ENCODE measurements around the gene ARGLU1.

ARGLU1 gene

DNA sequence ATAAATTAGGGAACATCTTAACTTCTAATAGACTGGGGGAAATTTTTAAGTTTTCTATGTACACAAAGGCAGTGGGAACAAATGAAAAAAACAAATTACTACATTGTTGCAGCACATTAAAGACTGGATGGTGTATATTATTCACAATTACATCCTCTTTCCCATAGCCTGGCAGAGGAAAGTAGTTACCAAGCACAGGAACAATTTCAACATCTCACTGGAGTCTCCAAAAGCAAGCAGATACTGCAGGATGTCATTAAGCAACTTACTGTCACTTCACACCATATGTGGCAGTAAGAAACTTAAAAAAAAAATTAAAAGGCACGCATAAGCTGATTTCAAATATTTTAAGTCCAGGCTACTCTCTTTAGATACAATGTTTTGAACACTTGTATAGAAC, 26.1 kb downstream of the ARGLU1 start:
- DNase-seq (ENCODE audit: low read depth) = no peak

DNA sequence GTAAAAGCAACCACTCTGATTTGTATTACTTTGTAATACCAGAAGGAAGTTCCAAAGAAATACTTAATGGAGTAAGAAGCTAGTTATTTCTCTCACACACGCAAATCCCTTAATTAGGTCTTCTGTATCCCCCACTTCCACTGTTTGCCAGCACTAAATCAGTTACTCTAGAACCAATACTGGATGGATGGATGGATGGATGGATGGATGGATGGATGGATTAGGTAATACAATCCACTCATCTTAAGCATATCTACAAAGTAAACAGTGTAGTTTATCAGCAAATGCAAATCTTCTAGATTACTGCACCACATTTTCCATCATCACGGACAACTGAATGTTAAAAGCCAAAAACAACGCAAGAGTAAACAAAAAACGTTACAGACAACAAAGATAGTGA, 27.3 kb downstream of the ARGLU1 start:
- no peak for DNase-seq (ENCODE audit: low read depth)

DNA sequence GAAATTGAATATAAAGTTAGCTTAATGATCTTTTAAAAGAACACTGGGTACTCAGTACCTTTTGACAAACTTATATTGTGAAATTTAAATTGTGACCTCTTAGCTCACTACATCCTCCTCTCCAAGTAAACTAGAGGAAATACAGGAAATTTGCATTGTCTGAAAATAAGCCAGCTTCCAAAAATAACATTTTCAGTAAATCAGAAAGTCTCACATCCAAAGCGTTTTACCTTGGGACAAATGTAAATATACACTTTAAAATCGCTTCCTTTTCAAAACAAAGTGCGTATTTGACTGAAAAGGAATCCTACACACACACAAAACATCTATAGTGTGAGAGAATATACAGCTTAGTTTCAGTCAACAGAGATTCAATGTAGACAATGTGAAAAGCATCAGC, 30.4 kb downstream of the ARGLU1 start:
- DNase-seq (ENCODE audit: low read depth) = no peak

DNA sequence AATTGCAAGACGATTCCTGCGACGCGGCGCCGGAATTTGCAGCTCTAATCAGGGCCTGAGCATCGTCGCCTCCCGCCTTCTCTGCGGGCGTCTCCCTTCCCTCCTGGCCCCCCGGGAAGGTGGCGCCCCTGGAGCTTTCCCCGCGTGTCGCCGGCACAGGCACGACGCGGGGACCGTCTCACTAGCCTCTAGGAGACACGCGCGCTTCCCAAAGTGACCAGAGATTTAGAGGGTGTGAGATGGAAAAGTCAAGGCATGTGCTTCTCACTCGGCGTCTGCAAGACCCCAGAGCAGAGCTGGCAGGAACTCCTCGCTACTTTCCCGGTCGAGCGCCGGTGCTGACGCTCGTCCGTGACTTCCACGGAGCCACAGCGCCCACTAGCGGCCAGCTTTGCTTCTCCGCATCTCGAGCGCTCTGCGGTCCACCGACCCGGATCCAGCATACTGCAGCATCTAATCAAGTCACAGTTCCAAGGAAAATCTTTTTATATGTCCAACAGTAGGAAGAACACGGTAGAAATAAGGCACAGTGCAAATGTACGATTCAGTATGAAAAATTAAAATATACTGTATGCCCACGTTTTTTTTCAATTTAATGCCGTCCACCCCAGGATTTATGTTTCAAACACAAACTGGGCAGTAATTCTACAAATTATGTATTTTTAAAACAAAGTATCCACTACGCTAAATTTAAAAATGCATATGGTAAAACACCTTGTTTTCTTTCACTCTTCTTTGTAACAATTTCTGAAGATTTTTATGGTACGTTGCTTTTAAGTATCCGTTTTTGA, 31.5 kb downstream of the ARGLU1 start:
- DNase-seq (ENCODE audit: low read depth) = peak; percentile 84

DNA sequence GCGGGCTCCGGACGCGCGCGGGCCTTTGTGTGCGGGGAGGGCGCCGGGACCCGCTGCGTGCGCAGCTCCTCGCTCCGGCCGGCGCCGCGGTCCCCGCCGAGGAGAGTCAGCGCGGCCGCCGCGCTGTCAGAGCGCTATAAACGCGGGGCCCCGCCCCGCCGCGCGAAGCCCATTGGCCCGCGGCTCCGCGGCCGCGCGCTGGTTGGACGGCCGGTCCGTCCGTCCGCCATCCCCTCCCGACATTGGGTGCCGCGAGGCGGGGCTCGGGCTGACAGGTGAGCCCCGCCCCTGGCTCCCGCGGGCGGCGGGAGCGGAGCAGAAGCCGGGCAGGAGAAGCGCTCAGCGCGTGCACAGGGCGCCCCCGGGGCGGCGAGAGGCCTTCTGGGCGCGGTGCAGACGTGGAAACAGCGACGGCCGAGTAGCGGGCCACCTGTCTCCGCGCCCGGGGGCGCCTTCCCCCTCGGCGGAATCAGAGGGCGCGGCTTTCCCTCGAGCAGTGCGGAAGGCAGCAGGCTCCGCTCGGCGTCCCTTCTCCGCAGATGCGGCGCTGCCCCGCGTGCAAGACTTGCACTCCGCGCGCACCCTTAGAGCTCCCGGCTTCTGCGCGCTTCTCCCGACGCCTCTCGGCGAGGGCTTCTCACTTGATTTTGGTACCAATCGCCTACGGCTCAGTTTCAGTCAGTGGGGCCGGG, 32.2 kb downstream of the ARGLU1 start, which contains the start of gene EFNB2:
Gene EFNB2, minus strand, starts transcription at position 111 of the 692 bp plus-strand sequence. CDS start 698 bp downstream, outside the sequence.
- DNase-seq (ENCODE audit: low read depth) = peak; percentile 79

DNA sequence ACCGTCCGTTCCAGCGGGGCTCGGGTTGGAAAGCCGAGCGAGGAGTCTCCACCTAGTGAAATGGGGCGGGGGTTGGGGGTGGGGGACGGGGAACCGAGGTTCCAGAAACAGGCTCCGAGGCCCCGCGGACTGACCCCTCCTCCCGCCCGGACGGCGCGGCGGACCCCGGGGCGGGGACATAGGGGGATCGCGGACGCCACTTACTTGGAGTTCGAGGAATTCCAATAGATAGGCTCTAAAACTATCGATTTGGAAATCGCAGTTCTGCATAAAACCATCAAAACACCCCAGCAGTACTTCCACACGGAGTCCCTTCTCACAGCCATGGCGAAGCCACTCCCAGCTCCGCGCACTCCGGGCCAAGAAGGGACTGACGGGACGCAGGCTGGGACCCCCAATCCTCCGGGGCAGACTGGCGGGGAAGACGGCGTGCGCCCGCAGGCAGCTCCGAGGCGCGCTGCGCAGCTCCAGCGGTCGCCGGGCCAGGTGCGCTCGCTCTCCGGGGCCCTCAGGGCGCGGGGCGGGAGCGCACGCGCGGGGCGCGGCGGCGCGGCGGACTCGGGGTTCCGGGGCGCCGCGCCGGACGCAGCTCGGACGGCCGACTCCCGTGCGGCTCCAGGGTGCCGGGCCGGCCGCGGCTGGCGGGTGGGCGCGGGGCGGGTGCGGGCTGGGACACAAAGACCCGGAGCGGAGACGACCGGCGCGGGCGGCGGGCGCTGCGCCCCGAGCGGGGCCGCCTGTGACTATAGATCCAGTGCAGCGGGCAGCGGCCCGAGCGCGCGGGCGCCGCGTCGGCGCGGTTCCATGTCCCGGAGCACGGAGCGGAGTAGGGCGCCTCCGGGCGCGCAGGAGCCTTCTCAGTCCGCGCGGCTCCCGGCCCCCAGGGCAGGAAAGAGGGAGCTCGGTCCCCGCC, 33.0 kb downstream of the ARGLU1 start:
- no peak for DNase-seq (ENCODE audit: low read depth)

DNA sequence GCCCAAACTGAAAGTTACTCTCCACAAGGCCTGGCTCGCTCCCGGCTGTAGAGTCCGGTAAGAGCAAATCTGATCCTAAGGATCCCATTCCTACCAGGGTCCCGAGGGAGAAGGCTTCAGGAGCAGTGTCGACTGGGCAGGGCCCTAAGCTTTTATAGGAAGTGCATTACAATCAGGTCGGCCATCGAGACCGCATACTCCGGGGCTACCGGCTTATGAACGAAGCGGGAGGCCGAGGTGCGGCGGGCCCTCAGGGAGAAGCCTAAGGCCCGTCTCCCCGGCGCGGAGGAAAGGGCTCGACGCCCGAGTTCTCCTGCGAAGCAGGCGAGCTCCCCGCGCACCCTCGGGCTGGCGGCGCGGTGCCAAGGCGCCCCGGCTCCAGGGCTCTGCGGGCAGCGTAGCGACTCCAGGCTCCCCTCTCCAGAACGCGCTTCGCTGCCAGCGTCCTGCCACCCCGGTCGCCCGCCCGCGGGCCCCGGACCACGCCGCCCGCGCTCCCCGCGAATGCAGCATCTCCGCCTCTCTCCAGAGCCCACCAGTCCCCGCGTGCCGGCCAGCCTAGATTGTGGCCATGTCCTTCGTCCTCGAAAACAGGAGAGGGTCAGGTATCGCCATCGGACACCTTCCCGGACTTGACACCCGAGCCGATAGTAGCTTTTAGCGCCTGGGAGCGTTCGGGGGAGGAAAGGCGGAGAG, 33.8 kb downstream of the ARGLU1 start:
- no peak for DNase-seq (ENCODE audit: low read depth)

DNA sequence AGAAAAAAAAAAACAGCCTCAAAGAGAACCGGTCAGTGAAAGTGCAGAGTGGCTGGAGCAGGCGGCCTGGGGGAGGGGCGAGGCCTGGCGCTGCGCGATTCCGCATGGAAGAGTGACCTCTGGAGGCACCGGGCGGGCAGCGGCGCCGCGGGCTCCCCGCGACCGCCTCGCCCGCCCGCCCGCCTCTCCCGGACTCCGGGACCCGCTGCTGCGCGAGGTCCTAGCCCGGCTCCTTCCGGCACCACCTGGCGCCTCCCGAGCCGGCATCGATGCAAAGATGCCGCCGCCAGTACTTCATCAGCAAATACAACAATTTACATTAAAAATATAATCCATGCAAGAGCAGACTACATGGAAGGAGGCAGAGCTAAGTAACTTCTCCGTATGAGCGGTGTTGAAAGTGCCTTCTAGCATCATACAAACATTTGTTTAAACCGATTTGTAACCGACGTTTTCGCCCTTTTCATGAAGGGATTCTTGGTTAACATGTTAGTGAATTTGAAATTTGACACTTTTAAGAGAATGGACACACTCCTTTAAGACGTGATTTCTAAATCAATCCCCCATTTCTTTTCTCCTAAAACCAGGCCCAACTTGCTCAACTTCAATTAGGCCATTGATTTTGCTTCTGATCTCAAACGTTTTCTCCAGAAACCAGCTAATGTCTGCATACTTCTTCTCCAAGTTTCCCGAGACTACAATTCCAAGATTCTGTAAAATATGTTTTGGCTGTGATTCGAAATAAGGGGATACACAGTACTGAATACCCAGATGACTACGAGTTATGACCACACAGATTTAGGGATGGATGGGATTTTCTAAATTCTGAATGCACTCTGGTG, 34.6 kb downstream of the ARGLU1 start:
- no peak for DNase-seq (ENCODE audit: low read depth)

DNA sequence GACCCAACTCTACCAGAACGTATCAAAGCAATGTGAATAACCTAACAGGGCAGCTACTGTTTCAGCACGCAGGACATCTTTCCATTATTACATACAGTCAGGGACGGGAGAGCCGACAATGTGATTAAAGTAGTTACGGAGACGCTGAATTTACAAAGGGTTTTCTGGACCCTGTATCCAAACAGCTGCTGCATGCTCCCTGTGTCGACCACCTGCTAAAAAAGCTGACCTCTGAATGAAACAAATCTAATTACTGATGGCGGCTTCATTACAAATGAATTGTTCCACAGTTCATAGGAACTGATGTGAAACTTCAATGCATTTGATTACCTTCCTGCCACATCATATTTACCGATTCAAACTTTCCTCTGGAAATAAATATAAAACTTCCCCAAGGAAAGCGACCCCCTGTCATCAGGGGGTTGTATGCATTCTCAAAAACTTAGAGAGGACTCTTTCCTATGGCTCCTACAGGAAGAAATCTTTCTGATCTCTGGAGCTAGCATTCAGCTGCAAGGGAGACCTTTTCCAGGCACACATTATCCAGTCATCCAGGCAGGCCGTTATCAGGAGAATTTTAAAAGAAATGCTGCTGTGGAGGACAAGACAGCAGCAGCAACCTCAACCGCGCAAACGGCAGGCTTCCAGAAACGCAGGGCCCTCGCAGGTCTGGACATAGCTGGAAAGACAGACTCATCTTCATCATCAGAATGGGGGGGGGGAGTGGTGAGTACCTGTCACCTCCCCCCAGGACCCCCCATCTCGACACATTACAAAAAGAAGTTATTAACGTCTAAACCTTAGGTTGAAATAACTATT, 35.6 kb downstream of the ARGLU1 start:
- no peak for DNase-seq (ENCODE audit: low read depth)

DNA sequence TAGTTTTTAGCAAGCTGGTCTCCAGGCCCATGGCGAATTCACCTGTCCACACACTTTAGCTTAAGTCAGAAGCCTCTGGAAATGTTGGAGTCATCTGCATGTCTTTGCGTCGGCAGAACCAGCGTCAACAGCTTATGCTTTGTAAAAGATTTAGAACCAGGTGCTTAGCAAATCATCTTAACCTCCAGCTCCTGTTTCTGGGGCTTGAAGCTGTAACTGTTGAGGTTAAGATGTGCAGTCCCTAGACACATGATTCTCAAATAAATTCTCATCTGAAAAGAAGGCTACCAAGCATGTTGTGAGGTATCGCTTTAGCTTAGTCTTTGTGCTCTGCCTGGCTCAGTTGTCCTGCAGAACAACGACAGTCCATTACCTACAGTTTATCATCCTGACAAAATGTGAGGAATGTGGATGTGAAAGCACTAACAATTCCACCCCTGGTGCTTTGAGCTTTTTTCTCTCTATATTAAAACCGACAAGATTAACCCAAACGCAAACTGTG, 36.9 kb downstream of the ARGLU1 start:
- DNase-seq (ENCODE audit: low read depth) = no peak

DNA sequence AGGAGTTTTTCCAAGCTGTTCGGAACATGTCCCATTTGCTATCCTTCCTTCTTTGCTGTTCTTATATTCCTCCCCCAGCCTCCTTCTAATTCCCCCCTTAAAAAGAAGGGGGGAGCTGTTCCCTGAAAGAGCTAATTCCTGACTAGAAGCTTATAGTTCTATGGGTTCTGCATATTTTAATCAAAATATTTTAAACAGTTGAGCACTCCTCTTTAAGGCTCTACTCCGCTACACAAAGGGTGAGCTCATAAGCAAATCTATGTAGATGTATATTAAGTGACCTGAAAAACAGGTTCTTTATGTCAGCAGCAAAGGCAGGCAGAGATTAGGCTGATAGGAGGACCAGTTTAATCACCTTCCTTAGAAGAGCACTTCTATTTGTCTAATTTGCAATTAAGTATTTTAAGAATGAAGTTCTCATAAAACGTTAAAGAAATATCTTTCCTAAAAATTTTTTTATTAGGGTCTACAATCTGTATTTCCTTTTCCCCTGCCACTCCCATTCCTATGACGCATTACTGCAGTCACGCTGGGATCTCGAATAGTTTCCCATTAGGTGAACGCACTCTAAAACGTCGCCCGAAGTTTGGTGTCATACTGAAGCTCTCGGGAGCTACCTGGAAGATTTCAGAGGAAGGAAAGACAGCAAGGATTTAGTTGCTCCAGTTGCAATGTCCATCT, 37.6 kb downstream of the ARGLU1 start:
- no peak for DNase-seq (ENCODE audit: low read depth)

DNA sequence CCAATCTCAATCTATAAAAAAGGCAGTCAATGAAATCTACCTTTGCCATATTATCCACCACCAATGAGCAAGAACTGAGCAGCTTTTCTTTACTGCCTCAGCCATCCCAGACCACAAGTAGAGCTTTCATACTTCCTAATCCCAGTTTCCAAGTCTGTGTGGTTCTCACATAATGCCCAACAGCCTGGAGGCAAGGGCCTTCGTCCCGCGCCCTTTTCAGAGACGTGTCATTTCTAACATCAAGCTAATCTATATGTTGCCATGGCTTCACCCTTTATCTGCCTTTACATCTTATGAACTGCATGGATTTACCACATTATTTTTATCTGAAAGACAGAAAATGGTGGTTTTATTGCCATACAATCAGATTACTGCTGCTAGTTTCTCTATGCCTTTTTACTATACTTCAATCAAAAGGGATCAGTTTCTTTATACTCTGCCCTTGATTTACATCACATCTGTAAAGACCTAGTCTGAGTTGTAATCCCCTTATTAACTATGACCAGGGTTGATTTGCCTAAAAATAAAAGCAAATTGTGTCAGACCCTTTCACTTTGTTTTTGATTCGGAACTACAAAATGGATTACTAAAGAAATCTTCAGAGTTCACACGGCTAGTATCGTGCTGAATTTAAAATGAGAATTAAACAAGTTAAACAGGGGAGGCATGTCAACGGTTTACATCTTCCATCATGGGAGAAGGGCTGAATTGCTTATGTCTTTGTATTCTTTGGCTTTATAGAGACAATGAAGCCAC, 38.3 kb downstream of the ARGLU1 start:
- no peak for DNase-seq (ENCODE audit: low read depth)

DNA sequence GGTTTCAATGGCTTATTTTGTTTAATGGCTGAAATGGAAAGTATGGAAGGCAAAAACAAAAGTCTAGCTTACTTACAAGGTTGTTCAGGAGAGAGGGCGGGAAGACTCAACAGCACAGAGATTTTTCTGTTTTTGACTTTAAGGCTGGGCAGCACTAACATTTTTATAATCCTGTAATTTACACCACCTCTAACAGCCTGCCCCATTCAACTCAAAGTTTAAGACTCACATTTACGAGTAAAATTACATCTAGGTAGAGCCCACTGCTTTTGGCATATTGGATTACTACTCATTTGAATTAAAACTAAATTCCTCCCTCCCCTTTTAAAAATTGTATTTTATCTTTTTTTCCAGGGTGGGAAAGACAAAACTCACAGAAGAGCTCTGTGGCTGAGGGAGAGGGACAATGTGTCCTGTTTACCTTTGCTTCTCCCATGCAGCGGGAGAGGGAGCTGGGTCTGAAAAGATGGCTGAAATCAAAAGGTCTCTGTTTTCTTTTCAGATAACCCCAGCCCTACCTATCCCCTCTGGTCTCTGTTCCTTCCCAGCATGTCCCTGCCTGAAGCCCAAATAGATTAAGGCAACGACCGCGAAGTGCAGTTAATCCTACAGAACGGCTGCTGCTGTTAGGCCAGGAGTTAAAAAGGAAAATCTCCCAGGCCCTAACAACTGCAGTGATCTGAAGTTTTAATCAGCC, 39.1 kb downstream of the ARGLU1 start:
- DNase-seq (ENCODE audit: low read depth) = no peak

DNA sequence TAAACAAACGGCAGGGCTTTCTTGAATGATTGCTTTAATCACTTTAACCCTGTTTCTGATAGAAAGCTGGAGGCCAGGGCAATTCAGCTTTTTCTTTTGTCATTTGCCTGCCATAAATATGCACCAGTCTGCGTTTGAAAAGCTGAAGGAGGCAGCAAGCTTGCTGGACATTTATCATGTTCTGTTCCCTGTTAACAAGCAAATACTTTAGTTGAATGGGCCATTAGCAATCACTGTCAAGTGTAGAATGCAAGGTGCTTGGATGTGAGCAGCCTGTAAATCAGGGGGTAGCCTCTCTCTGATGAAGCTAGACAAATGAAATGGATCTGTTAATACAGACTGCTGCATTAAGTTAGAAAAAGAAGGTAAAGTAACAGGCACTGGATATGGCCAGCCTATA, 40.1 kb downstream of the ARGLU1 start:
- no peak for DNase-seq (ENCODE audit: low read depth)

DNA sequence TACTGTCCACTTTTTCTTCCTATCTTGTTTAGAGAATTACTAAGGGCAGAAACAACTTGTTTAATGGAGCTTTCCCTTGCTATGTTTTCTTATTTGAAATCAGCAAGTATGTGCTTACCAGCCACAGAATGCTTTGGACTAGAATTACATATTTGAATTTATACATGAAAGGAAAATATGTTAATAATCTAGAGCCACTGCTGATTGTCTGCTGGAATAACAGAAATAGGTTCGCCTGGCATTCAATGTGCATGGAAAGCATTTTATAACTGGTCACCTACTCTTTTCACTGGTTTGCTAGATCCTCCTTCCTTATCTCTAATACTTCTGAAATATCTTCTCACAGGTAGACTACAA, 40.5 kb downstream of the ARGLU1 start:
- no peak for DNase-seq (ENCODE audit: low read depth)

DNA sequence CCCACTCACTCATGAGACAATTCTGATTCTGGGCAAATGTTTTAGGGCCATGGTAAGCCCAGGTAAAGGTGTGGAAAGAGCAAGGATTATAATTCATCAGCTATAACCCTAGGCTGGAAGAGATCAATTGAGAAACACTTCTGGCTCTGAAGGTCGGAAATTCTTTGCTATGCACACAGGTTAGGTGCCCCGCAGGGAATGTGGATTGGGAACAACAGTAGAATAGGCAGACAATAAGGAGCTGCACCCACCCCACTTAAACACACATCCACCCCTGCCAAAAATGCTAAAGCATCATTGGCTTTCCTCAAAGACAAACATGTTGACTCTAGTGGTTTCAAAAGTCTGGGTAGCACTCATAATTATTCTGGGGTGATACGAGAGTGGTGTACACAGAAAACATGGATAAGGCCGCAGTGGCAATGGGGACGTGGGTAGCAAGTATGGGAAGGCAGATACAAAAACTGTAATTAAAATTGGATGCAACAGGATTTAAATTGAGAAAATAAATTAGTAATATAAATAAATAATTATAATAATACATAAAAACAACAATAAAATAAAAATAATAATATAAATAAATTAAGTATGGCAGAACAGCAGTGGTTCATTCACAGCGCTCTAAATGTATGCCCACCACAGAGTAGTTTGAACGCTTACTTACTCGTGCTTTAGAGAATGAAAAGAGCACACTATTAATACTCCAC, 41.0 kb downstream of the ARGLU1 start:
- DNase-seq (ENCODE audit: low read depth) = no peak

DNA sequence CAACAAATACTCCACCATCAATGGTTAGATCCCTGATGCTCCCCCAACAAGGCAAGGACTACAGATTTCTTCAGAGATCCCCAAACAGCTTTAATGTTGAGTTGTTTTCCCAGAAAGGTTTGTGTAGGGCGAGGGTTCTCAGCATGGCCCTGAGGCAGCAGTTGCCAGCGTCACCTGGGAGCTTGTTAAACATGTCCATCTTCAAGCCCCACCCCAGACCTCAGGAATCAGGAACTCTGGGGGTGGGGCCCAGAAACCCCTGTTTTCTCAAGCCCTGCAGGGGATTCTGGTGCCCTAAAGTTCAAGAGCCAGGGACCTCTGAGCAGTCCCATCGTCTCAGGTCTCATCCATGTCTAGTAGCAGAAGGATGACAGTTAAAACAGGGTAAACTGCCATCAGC, 42.1 kb downstream of the ARGLU1 start:
- no peak for DNase-seq (ENCODE audit: low read depth)
